ENCODE data around the gene NUP98.

NUP98 gene

DNA sequence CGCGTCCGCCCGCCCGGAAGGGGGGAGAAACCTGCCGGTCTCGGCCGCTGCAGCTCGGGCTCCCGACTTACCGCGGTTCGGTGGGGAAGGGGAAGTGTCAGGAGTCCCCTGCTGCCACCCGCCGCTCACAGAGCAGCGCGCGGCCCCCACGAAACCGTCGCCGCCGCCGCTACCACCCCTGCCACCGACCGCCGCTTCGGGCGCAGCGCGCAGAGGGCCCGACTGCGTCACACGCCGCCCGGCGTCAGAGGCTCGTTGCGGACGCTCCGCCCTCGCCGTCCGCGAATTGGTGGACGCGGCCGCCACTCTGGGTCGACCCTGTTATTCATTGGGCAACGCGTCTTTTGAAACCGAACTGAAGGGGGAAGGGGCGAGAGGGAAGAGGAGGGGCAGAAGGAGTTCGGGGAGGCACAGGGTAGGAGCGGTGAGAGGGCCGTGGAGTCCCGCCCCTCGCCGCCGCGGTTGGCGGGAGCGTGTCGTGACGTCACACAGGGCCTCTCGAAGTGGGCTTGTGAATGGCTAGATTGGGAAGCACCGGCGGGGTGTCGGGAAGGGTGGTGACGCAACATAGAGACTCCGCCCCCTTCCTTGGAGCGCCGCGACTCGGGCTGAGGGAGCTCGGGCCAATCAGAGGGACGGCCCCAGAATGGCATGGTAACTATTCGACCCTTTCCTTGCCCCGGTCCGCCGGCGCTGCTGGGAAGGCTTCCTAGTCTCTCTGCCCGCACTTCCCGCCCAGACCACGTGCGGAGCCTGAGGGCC lies at the start of gene NUP98:
Gene NUP98, minus strand, starts transcription at position 226 of the 762 bp plus-strand sequence. CDS start 15,437 bp downstream, outside the sequence.
- DNase-seq (ENCODE audit: low spot score): peak; percentile 100

DNA sequence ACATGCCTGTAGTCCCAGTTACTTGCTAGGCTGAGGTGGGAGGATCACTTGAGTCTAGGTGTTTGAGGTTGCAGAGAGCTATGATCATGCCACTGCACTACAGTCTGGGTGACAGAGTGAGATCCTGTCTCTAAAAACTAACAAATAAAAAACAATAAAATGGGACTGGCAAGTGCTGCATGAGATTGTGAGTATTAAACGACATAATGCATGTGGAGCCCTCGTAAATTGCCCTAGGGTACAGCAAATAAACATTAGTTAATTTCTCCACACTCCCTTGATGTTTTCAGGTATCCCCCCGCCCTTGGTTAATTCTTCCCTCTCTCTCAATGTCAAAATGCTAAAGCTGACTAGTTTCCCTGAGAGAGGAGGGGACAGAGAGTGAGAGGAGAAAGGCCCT lies 48.3 kb upstream of the NUP98 start:
- DNase-seq (ENCODE audit: low spot score): no peak

DNA sequence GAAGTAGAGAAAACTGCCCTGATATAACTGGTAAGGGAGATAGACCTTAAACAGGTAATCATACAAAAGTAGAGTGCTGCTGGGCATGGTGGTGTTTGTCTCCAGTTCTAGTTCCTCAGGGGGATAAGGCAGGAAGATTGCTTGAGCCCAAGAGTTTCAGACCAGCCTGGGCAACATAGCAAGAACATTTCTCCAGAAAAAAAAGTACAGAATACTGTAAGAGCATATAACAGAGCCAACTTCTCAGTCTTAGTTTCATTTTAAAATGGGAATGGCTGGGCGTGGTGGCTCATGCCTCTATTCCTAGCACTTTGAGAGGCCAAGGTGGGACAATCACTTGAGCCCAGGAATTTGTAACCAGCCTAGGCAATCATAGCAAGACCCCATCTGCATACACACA lies 47.9 kb upstream of the NUP98 start:
- no peak for DNase-seq (ENCODE audit: low spot score)

DNA sequence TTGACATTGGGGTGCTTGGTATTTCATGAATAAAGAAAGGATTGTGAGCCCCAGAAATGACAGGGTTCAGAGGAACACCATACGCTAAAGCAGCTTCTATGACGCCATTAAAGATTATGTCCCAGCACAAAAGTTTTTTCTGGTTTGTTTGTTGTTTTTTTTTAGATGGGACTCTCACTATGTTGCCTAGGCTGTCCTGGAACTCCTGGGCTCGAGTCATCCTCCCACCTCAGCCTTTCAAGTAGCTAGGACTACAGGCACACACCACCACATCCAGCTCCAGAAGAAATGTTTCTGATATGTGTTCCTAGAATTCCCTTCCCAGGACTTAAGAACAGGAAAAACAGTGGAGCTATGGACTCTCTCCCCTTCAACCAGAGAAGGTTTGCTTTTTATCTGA lies 46.0 kb upstream of the NUP98 start:
- no peak for DNase-seq (ENCODE audit: low spot score)

DNA sequence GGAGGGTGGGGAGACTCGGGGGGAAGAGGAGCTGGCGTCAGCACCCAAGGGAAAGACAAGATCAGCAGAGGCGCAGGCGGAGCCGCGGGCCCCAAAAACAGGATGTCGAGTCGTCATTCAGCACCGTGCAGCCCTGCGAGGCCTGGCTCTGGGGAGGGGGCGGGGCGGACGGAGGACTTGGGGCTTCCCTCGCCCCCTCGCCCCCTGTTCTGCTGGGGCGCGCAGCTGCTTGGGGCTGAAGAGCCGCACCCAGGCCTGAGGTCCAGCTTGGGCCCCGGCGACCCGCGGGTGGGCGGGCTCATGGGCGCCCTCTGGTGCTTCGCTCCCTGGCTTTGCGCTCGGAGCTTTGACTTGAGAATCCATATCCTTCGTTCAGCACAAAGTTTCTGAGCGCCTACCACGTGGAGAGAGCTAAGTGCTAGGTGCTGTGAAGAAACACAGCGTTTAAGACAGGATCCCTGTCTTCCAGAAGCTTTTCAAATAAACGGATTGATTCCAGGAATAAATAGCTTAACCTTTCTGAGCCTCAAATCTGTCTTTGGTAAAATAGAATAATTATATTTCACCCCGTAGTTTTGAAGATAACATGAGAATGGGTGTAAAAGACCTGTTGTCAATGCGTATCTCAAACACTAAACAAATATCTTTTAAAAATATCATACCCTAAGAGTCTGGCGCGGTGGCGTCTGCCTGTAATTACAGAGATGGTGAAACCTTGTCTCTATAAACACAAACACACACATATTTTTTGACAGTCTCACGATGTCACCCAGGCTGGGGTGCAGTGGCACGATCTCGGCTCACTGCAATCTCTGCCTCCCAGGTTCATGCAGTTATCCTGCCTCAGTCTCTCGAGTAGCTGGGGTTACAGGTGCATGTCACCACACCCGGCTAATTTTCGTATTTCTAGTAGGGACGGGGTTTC lies 44.3 kb upstream of the NUP98 start:
- DNase-seq (ENCODE audit: low spot score): peak; percentile 88

DNA sequence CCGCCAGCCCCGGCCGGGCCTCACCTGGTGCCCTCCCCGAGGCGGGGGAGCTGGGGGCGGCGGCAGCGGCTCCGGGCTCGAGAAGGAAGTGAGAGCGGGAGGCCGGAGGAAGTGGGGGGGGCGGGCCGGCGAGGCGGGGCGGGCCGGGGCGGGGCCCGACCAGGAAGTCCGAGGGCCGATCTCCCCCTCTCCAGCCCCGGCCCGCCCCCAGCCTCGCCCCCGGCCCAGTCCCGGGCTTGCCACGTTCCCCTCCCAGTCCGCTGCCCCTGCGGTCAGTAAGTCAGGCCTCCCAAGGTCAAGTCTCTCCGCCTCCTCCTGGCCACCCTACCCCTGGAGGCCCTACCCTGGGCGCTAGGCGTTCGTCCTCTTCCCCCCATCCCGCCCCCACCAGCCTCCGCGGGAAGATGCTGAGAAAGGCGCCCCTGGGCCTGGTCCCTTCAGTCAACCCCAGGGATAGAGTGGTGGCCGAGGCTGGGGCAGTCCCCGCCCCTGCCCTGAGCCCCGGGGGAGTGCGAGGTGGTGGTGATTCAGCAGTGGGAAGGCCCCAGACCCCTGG lies 43.6 kb upstream of the NUP98 start, which contains the start of gene RHOG:
Gene RHOG, minus strand, starts transcription at position 90 of the 556 bp plus-strand sequence. CDS start 12,821 bp downstream, outside the sequence.
- peak; percentile 89 for DNase-seq (ENCODE audit: low spot score)

DNA sequence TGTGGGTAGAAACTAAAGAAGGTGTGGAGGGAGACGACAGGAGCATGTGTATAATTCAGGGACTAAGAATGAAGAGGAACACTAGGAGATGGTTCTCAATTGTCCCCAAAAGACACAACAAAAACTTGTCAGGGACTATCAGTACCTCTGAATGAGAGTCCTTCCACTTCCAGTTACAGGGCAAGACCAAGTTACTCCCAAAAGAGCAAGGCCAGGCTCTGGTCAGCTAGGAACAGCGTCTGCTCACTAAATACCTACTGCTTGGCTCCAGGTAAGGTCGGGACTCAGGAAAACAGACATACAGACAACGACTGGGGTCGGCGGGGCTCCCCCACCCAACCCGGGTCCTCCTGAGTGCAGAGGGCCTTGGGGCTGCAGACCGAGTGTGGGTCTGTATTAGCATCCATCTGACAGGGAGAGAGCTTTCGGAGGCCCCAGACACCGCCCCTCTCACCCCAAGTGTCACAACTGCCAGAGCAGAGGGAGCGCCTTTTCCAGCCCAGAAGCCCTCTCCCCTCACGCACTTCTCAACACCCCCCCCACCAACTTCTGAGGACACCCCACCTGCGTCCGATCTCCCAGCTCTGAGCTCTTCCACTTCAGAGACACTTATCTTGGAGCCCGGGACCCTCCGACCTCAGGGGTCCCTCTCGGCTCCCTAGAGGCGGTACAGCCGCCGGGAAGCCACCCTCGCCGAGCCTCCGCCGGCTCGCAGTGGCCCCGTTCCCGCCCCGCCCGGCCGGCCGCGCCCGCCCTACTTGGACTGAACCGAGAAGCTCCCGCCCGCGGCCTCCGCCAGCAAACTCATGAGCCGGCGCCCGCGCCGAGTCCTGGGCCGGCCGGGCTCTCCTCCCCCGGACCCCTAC lies 42.9 kb upstream of the NUP98 start:
- no peak for DNase-seq (ENCODE audit: low spot score)

DNA sequence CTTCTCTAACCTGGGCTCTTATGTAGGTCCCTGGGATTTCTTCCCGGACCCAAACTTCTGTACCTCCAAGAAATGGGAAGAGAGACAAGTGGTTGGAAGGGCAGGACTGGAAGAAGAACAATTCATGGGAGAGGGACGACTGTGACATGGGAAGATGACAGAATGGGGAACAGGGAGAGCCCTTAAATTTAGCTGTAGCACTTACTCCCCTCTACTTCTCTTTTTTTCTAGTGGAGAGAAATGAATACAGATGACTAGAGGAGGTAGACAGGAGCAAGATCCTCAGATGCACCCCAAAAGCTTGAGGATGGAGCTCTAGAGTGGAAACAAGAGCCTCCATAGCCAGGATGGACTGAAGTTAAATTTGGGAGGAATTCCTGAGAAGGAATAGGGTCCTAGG lies 41.1 kb upstream of the NUP98 start:
- no peak for DNase-seq (ENCODE audit: low spot score)

DNA sequence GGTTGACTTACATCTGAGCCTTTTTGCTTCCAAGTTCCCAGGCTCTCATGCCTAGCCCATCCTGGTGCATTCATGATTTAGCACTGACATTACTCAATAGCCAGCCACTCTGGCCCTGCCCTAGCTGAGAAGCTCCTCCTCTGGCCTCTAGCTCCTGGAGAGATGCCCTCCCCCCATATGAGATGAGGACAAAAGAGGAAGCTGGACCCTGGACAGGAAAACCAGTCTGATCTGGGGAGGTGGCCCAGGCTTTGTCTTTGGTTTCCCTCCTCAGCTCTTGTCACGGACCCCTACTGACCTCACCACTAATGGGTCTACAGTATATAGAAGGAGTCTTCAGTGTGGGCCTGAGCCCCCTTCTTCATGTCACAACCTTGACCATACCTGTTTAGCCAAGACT lies 40.4 kb upstream of the NUP98 start:
- peak; percentile 55 for DNase-seq (ENCODE audit: low spot score)

DNA sequence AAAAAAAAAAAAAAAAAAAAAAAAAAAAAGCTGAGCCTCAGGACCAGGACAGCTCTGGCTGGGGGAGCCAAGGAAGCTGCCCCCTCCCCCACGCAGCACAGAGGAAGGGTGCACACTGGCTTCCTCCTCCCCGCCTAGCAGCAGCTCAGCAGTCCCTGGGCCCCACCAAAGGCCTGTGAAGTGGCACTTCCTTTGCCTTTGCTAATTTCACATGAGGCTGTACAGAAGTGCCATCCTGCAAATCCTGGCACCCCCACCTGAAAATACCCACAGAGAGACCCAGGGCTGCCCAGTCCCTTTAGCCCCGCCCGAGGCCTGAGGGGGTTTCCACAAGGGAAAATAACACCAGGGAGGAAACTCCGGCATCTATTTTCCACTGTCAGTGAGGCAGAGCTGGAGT lies 39.5 kb upstream of the NUP98 start:
- no peak for DNase-seq (ENCODE audit: low spot score)

DNA sequence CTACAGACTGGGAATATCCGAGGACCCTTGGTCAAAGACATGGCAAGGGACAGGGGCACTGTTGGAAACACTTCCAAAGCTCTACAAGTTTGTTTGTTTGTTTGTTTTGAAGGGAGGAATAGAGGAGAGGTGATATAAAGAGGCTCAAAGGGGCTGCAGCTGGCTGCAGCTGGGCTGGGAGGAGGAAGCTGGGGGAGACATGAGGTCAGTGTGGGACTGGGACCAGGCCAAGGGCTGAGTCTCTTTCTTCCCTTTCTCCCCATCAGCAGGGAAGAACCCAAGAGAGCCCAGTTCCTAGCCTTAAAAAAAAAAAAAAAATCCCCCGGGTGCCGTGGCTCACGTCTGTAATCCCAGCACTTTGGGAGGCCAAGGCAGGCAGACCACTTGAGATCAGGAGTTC lies 38.4 kb upstream of the NUP98 start:
- no peak for DNase-seq (ENCODE audit: low spot score)

DNA sequence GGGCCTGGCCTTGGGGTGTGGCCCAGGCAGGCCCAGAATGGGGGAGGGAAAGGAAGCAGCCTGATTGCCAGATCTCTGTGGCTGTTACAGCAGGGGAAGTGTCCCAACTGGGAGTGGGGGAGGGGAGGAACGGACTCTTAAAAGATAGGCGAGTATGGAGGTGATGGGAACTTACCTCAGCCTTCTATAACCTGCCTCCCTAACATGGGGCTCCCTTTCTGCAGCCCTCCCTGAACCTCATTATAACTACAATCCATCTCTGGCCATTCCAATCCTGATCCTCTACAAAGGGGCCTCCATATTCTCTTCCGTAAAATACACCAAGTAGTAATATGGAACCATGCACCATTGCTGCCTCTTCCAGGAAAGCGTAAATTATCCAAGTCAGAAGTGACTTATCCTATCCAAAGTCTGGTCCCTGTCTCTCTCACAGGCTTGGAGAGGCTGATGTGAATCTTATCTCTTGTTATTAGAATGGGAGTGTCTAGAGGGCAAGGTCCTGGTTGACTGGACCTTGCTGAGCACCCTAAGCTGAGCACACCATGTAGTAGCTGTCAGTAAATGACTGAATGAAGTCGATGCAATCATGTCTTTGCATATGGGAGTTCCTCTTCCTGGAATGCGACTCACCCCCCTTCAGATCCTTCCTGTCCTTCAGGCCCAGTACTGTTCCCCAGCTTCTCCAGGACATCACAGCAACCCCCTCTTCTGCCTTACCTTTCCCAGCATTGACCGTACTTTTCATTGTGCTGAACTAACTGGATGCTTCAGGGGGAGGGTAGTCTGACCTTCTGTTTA lies 37.5 kb upstream of the NUP98 start:
- DNase-seq (ENCODE audit: low spot score): peak; percentile 62

DNA sequence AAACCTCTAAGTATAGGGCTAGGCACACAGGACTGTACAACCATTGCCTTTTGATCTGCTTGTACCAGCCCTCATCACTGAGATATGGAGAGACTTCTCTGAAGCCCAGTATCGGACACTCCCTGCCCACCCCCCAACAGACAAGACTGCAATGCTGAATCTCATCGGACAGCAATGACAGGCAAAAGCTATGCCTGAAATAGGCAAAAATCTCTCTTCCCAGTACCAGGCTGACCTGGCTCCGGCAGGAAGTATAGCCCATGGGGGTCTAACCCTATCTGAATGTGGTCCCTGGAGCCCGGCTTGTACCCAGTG lies 37.0 kb upstream of the NUP98 start:
- no peak for DNase-seq (ENCODE audit: low spot score)

DNA sequence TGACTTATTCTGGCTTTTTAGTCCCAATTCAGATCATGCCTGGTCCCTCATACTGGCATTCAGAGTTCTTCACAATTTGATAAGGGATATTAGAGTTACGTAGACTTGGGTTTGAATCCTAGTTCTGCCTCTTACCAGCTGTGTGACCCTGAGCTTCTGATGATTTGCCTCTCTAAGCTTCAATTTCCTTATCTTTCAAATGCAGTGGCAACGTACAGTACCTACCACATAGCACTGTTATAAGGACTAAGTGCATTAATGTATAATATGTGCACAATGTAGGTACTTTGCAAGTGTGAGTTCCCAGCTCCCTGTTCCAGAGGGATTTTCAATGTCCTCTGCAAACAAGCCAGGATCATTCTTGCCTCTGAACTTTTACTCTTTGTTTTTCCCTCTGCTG lies 36.1 kb upstream of the NUP98 start:
- DNase-seq (ENCODE audit: low spot score): no peak

DNA sequence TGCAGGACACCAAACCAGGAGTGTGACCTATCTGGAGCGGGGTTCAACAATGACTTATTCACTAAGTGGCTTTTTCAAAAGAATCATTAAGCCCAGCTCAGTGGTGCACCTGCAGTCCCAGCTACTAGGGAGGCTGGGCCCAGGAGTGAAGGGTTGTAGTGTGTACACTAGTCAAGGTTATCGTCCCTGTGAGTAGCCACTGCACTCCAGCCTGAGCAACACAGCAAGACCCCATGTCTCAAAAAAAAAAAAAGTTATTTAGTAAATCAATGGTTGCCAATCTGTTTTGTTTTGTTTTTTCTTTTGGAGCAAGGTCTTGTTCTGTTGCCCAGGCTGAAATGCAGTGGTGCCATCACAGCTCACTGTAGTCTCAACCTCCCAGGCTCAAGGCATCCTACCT lies 35.5 kb upstream of the NUP98 start:
- no peak for DNase-seq (ENCODE audit: low spot score)

DNA sequence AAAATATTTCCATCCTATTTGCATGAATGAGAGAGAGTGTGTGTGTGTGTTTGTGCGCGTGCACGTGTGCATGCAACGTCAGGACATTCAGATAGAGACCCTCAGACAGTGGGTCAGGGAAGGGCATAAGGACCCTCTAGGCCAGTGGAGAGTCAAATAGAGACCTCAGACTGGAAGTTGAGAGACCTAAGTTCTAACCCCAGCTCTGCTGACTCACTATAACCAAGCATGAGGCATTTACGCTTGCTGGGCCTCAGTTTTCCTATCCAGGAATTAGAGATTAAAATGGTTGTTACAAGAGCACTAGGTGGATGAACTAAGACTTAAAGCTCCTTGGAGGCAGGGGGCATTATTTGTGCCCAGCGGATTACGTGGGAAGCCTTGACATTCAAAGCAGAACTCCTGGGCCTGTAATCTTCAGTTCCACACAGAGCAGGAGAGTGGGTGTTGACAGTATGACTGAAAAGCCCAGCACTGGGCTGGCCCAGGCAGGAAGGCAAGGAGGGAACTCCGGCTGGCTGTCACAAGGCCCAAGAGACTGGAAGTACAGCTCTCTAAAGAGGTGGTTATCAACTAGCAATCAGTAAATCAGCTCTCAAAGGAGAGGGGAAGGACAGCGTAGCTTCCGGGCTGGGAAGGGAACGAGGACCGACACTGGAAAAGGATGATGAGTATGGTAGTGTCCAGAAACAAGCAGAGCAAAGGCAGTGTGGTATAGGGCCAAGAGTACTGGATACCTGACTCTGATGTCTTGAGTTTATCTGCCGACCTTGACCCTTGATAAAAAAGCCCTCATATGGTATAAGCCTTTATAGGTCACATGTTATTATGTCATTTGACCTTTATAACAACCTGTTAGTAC lies 34.3 kb upstream of the NUP98 start:
- DNase-seq (ENCODE audit: low spot score): no peak

DNA sequence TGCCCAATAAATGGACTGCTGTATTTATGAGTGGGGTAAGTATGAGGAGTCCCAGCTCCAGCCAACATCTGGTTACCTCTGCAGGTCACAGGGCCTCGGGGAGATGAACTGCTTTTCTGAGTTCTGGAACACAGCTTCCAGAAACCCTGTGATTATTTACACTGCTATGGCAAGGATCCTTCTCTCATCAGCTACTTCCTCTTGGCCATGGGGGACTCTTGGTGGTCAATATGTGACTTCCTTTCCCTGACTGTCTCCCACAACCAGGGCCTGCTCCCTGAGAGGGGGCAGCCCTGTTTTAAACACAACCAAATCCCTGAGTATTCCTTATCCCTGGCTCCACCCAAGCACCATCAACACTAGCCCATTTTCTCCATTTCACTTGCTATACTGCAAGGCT lies 33.4 kb upstream of the NUP98 start:
- no peak for DNase-seq (ENCODE audit: low spot score)

DNA sequence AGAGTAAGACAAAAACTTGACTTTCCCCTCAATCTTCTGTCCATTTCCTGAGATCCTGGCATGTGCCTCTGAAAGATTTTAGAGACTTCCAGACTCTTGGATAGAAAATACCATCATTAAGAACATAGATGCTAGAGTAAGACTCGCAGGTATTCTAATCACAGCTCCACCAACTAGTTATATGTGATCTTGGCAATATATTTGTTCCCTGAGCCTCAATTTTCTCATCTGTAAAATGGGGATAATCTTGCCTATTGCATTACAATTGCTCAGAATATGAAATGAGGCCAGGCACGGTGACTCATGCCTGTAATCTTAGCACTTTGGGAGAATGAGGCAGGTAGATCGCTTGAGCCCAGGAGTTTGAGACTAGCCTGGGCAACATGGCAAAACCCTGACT lies 32.7 kb upstream of the NUP98 start:
- no peak for DNase-seq (ENCODE audit: low spot score)

DNA sequence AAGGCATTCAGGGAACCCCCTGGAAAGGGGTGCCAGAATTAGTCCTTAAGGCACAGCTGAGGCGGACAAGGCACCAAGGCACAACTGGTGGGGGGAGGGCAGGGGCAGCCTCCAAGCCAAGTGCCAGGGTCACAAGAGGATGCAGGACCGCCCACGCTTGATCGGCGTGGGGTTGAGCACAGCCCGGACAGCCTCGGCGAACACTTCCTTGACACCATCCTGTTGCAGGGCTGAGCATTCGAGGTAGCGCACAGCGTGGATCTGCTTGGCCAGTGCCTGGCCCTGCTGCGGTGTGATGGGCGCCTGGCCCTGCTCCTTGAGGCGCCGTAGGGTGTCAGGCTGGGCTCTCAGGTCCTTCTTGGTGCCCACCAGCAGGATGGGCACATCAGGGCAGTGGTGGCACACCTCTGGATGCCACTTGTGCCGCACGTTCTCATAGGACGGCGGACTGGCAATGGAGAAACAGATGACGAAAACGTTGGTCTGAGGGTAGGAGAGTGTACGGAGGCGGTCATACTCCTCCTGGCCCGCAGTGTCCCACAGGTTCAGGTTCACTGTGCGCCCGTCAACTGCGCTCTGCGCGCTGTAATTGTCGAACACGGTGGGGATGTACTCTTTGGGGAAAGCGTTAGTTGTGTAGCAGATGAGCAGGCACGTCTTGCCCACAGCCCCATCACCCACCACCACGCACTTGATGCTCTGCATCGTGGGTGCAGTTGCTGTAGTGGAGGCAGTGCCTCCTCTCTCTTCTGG lies 30.3 kb upstream of the NUP98 start:
- no peak for DNase-seq (ENCODE audit: low spot score)

Measured in kidney tubule cell (primary cell).